HepG2 (cell line): ENCODE data around the gene DAB1. TPM values are rescaled to one million over a fixed set of nuclear protein-coding genes. Genes with fewer than 3 reads are reported as not detected.

ENCODE experiments used
- ATAC-seq: fragments of 200-7000 bp; cut with Tn5 transposase; 3 replicates; pipeline ENCODE4 v1.9.1; 2020; ENCODE audit warnings: mild to moderate bottlenecking, moderate library complexity
- BruUV-seq: library from RNA; stranded (reverse); fragments of 400-500 nt; replicated peaks from 2 replicates; lab custom pipeline; 2021; lab: Mats Ljungman, UMichigan
- CTCF ChIA-PET: fragments of 300-600 bp; formaldehyde crosslinking; extraction: SDS; loops from one replicate; lab custom pipeline; 2021; ENCODE audit warnings: low total read pairs, inconsistent platforms, low intra/inter-chr PET ratio; lab: Yijun Ruan, JAX
- POLR2A ChIA-PET: fragments of 350-600 bp; sonication (Branson Sonifier 250); formaldehyde crosslinking; loops from one replicate; lab custom pipeline; 2020; ENCODE audit warnings: antibody characterized with exemption, inconsistent platforms; lab: Yijun Ruan, JAX
- DNase-seq: peaks from one replicate; pipeline ENCODE4 v3.0.0-alpha.2; 2015; ENCODE audit warnings: low spot score
- FAIRE-seq: peaks from 3 replicates; lab custom pipeline; 2011; peaks lifted over from hg19 to GRCh38; lab: Jason Lieb, UNC
- H2AFZ ChIP-seq: one replicate; pipeline ENCODE4 v1.6.1; 2011; ENCODE audit warnings: low read length, inconsistent platforms
- H3K27ac ChIP-seq: fragments of 300-600 bp; 3 replicates; pipeline ENCODE4 v1.8.0; 2011; ENCODE audit warnings: mixed run types, mild to moderate bottlenecking, mixed read lengths, low read length, inconsistent platforms; ENCODE audit not compliant: insufficient read depth; ENCODE audit errors: extremely low read length
- H3K27me3 ChIP-seq, 2 experiments: fragments of 200-600 bp in 1 of 2; 2 replicates in 1 of 2; 3 replicates in 1 of 2; pipeline versions ENCODE4 v1.6.0 to v1.8.0; 2011; ENCODE audit warnings: low read length in 2 of 2, mild to moderate bottlenecking in 2 of 2, moderate library complexity in 2 of 2, inconsistent platforms in 1 of 2; ENCODE audit not compliant: insufficient read depth in 2 of 2, control insufficient read depth in 1 of 2
- H3K36me3 ChIP-seq, 2 experiments: fragments of 200-600 bp in 1 of 2; replicated peaks in 1 of 2; 2 replicates in 1 of 2; 3 replicates in 1 of 2; pipeline versions ENCODE4 v1.5.1 to v1.8.0; 2011; ENCODE audit warnings: low read length in 2 of 2, inconsistent platforms in 1 of 2; ENCODE audit not compliant: insufficient read depth in 2 of 2, control insufficient read depth in 1 of 2
- H3K4me1 ChIP-seq: 2 replicates; pipeline ENCODE4 v1.5.1; 2012; ENCODE audit warnings: low read length, inconsistent platforms; ENCODE audit not compliant: insufficient read depth
- H3K4me2 ChIP-seq: 2 replicates; pipeline ENCODE4 v1.6.0; 2011; ENCODE audit warnings: low read depth, low read length, inconsistent platforms
- H3K4me3 ChIP-seq, 3 experiments: fragments of 200-600 bp in 1 of 3; sonication (generic), shearing (Covaris generic) in 1 of 3; replicated peaks in 1 of 3; 2 replicates each; pipeline ENCODE4 v1.5.1; 2011 to 2016; ENCODE audit warnings: low read length in 3 of 3, inconsistent platforms in 2 of 3, low read depth in 2 of 3, mild to moderate bottlenecking in 2 of 3, control low read depth in 1 of 3, mixed read lengths in 1 of 3; ENCODE audit not compliant: insufficient read depth in 1 of 3
- H3K79me2 ChIP-seq: one replicate; pipeline ENCODE4 v1.6.1; 2011; ENCODE audit warnings: low read length, inconsistent platforms; ENCODE audit not compliant: insufficient read depth
- H3K9ac ChIP-seq: 2 replicates; pipeline ENCODE4 v1.6.0; 2011; ENCODE audit warnings: mild to moderate bottlenecking, low read depth, low read length, inconsistent platforms; ENCODE audit not compliant: insufficient read depth
- H3K9me3 ChIP-seq: 2 replicates; pipeline ENCODE4 v1.5.1; 2012; ENCODE audit warnings: mild to moderate bottlenecking, low read length
- H4K20me1 ChIP-seq: 2 replicates; pipeline ENCODE4 v1.6.0; 2011; ENCODE audit warnings: inconsistent platforms, mild to moderate bottlenecking, low read length, moderate library complexity; ENCODE audit not compliant: insufficient read depth
- FLYWCH1 ChIP-seq: sonication (generic); formaldehyde crosslinking; IDR thresholded peaks from 2 replicates; pipeline ENCODE4 v1.8.1; 2023; ENCODE audit warnings: mild to moderate bottlenecking, missing genetic modification reagents
- MAFG ChIP-seq: sonication (generic); formaldehyde crosslinking; IDR thresholded peaks from 2 replicates; pipeline ENCODE4 v1.5.1; 2020; ENCODE audit warnings: mild to moderate bottlenecking, missing genetic modification reagents
- NFE2L2 ChIP-seq: fragments of 150-350 bp; IDR thresholded peaks from 2 replicates; pipeline ENCODE4 v1.6.1; 2014; ENCODE audit warnings: low read length
- PTBP1 ChIP-seq: fragments of 200-400 bp; formaldehyde crosslinking; IDR thresholded peaks from 2 replicates; pipeline ENCODE4 v1.6.1; 2018; ENCODE audit warnings: low read length, low read depth; ENCODE audit not compliant: poor library complexity, severe bottlenecking
- RFXANK ChIP-seq: IDR thresholded peaks from 2 replicates; pipeline ENCODE4 v1.6.1; 2016
- SKIL ChIP-seq: sonication (generic); formaldehyde crosslinking; IDR thresholded peaks from 2 replicates; pipeline ENCODE4 v1.8.0; 2022; ENCODE audit warnings: missing genetic modification reagents, mild to moderate bottlenecking, moderate library complexity, borderline replicate concordance
- ZC3H4 ChIP-seq: sonication (generic); formaldehyde crosslinking; IDR thresholded peaks from 2 replicates; pipeline ENCODE4 v1.4.0; 2020; ENCODE audit warnings: missing genetic modification reagents, borderline replicate concordance
- ZNF407 ChIP-seq: sonication (generic); formaldehyde crosslinking; IDR thresholded peaks from one replicate; pipeline ENCODE4 v1.5.1; 2020; ENCODE audit warnings: mild to moderate bottlenecking, missing genetic modification reagents; ENCODE audit errors: not compliant biosample characterization
- WGBS: methylation state at CpG from one replicate; pipeline ENCODE4 v1.1.6; 2017; ENCODE audit warnings: low lambda C conversion rate; 5-methylcytosine and 5-hydroxymethylcytosine counted together
- in situ Hi-C: cut with HindIII; loops from 2 replicates; pipeline ENCODE4 v1.10.0; 2017; ENCODE audit warnings: low pct_unique_long_range_greater_than_20kb; ENCODE audit not compliant: extremely low pct_ligation_motif_present
- intact Hi-C: fragments of 100-400 bp; cut with micrococcal nuclease; formaldehyde crosslinking; loops from one replicate; pipeline ENCODE4 v1.10.0; 2022; ENCODE audit not compliant: unreplicated experiment
- polyA plus RNA-seq, 8 experiments: library from polyadenylated mRNA; depleted of rRNA in 3 of 8; stranded (reverse) in 7 of 8; unstranded in 1 of 8; fragments of >200 nt; fragmentation: Illumina TruSeq in 4 of 8; extraction: Trizol in 4 of 8; gene quantifications; 2 replicates each; pipeline versions ENCODE4 v1.2.1 to v1.2.3, GENCODE V29; 2011 to 2016; ENCODE audit warnings: low read depth in 4 of 8, missing spikeins in 1 of 8, mixed read lengths in 1 of 8; ENCODE audit not compliant: insufficient read depth in 1 of 8
- total RNA-seq, 5 experiments: library from RNA; depleted of rRNA; stranded (reverse); fragments of >200 nt; fragmentation: Illumina TruSeq; extraction: Trizol; gene quantifications; 2 replicates each; pipeline ENCODE4 v1.2.3, GENCODE V29; 2016; ENCODE audit warnings: low read depth in 1 of 5

DAB1 gene
- total and polyA plus RNA-seq, 2 of the 13 experiments (the other 11 are each of a cell fraction or from before 2014, with no cell fraction given) = 0.04 to 0.13 TPM

- ChIA-PET CTCF (no interaction called here), POLR2A (no interaction called here)
- H3K4me3 ChIP-seq = no peak overlapping the region
- no peak overlapping the region for H2AFZ ChIP-seq
- H3K27ac ChIP-seq = no peak overlapping the region
- H3K4me1 ChIP-seq = peaks cover 23% of the 10 kb centered on the region
- H3K9me3 ChIP-seq = no peaks in the 10 kb centered on the region
- H3K79me2 ChIP-seq = no peaks in the 10 kb centered on the region
- no peak for DNase-seq
- intact Hi-C loops (no loop called here), in situ Hi-C loops (no loop called here)
- TF ChIP-seq PTBP1 (no peak), MAFG (CRISPR knock-in tag) (0 out of 2 replicates have a peak, but pooled peaks have one; percentile 25), ZC3H4 (CRISPR knock-in tag) (no peak), RFXANK (CRISPR knock-in tag) (no peak), NFE2L2 (peak; percentile 3; the same call in 1 of the 2 replicates), FLYWCH1 (CRISPR knock-in tag) (no peak), ZNF407 (CRISPR knock-in tag) (no peak), SKIL (CRISPR knock-in tag) (no peak)
- H4K20me1 ChIP-seq = no peaks in the 10 kb centered on the region
- H3K9ac ChIP-seq = no peak overlapping the region
- no peaks in the 10 kb centered on the region for H3K36me3 ChIP-seq
- no peak for ATAC-seq
- H3K4me2 ChIP-seq = no peak overlapping the region
- no TSS peak for BruUV-seq
- WGBS = 0% methylated on average over 1 of the region's 1 CpG
- no peak for FAIRE-seq
- no peaks in the 10 kb centered on the region for H3K27me3 ChIP-seq
These were observed 22.2 kb downstream of the DAB1 start for GRCh38 chr1:57401671-57402070.
